Amniotic stem cell (primary cell): ENCODE data around the gene ECHS1.

Source experiments
- DNase-seq: peaks from one replicate; lab custom pipeline; 2025; lab: John Stamatoyannopoulos, UW

Gene ECHS1

GRCh38 chr10:133341983-133342382, 31.2 kb downstream of the ECHS1 start:
- DNase-seq, result no peak

- DNase-seq, result no peak
Measured at GRCh38 chr10:133339708-133340380, 33.3 kb downstream of the ECHS1 start.

- no peak for DNase-seq
Measured at GRCh38 chr10:133338080-133339071, 34.8 kb downstream of the ECHS1 start.

GRCh38 chr10:133337370-133337725, 35.8 kb downstream of the ECHS1 start:
- DNase-seq, result no peak

GRCh38 chr10:133336577-133337369, 36.4 kb downstream of the ECHS1 start, which contains the start of gene CALY:
CALY (minus strand) TSS chr10:133336896; CDS start chr10:133328989, 7,907 bp downstream.
- DNase-seq, result no peak

GRCh38 chr10:133336118-133336576, 37.0 kb downstream of the ECHS1 start:
- no peak for DNase-seq

GRCh38 chr10:133335246-133336117, 37.7 kb downstream of the ECHS1 start:
- DNase-seq, result no peak

GRCh38 chr10:133334503-133335245, 38.5 kb downstream of the ECHS1 start:
- DNase-seq, result no peak

GRCh38 chr10:133332936-133333699, 40.0 kb downstream of the ECHS1 start:
- DNase-seq, result no peak

- peak; percentile 76 for DNase-seq
Measured at GRCh38 chr10:133329491-133330202, 43.5 kb downstream of the ECHS1 start.

- DNase-seq, result no peak
Measured at GRCh38 chr10:133328358-133329343, 44.5 kb downstream of the ECHS1 start.

- DNase-seq, result no peak
Measured at GRCh38 chr10:133327651-133328357, 45.4 kb downstream of the ECHS1 start.

- no peak for DNase-seq
Measured at GRCh38 chr10:133326745-133327650, 46.2 kb downstream of the ECHS1 start.

- DNase-seq, result no peak
Measured at GRCh38 chr10:133326223-133326551, 47.0 kb downstream of the ECHS1 start.

GRCh38 chr10:133325440-133326222, 47.5 kb downstream of the ECHS1 start:
- no peak for DNase-seq
